Upper lobe of right lung (tissue), 1 donor: Measurements from ENCODE around the gene NFASC. TPM values are rescaled to one million over a fixed set of nuclear protein-coding genes. Genes with fewer than 3 reads are reported as not detected.

Experiments
- ATAC-seq: fragments of 200-7000 bp; cut with Tn5 transposase; one replicate; pipeline ENCODE4 v1.9.1; 2020; ENCODE audit warnings: mild to moderate bottlenecking, moderate library complexity
- DNase-seq: peaks from one replicate; pipeline ENCODE4 v3.0.0-alpha.2; 2020
- H3K27ac ChIP-seq: fragments of 200-600 bp; one replicate; pipeline ENCODE4 v1.8.0; 2022
- H3K27me3 ChIP-seq: fragments of 200-600 bp; one replicate; pipeline ENCODE4 v1.8.0; 2022; ENCODE audit warnings: mild to moderate bottlenecking
- H3K36me3 ChIP-seq: fragments of 200-600 bp; one replicate; pipeline ENCODE4 v1.8.0; 2022
- H3K4me1 ChIP-seq: fragments of 200-600 bp; one replicate; pipeline ENCODE4 v1.8.0; 2022
- H3K4me3 ChIP-seq: fragments of 200-600 bp; one replicate; pipeline ENCODE4 v1.8.0; 2022; ENCODE audit warnings: mild to moderate bottlenecking
- H3K9me3 ChIP-seq: fragments of 200-600 bp; one replicate; pipeline ENCODE4 v1.8.0; 2022
- intact Hi-C: fragments of 100-400 bp; cut with DNase I; formaldehyde crosslinking; loops from one replicate; pipeline ENCODE4 v1.11.0; 2022
- total RNA-seq: library from RNA; stranded (reverse); fragmentation: NEBNext Ultra II Directional; extraction: Animal tissue kit (Norgen Biotek cat#: 25700); gene quantifications from one replicate; pipeline ENCODE4 v1.2.1, GENCODE V29; 2021
- TF ChIP-seq, protein P1 (sequence below): fragments of 200-600 bp; IDR thresholded peaks from one replicate; pipeline ENCODE4 v1.8.0; 2022; ENCODE audit warnings: antibody characterized with exemption
- donor health status: DM: no; HTN: yes; CAD: no; lungs with severe emphysema.

NFASC gene
- total RNA-seq, 1 donor from 2014 or later, result 24.1 TPM

DNA sequence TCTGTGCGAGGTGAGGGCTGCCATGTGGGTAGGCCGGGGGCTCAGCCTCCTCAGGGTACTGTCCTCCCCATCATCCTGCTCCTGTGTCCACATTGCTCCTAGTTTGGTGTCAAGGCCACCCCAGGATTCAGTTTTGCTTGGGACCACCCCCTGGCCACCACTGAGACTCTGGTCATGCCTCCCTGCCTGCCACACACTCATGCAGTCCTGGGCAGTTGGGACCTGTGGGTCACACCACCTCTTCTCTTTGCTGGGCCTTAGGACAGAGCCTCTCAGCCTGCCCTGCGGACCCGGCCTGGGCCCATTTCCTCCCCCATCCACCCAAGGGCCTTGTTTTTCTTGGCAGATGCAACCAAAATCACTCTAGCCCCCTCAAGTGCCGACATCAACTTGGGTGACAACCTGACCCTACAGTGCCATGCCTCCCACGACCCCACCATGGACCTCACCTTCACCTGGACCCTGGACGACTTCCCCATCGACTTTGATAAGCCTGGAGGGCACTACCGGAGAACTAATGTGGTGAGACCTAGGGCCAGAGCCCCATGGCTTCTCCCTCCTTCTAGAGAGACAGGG lies 194.2 kb downstream of the NFASC start:
- ATAC-seq (no peak), DNase-seq (peak; percentile 42)
- Histone ChIP-seq H3K27me3 (no peaks in the 10 kb centered on the region), H3K4me3 (no peak overlapping the region), H3K4me1 (no peaks in the 10 kb centered on the region), H3K9me3 (no peaks in the 10 kb centered on the region), H3K27ac (no peak overlapping the region), H3K36me3 (no peaks in the 10 kb centered on the region)
- intact Hi-C loops, result loop anchor here (10.0 kb wide), 1 partner anchor 90 kb away; no protein-coding TSS in a partner anchor
- TF ChIP-seq, protein P1, sequence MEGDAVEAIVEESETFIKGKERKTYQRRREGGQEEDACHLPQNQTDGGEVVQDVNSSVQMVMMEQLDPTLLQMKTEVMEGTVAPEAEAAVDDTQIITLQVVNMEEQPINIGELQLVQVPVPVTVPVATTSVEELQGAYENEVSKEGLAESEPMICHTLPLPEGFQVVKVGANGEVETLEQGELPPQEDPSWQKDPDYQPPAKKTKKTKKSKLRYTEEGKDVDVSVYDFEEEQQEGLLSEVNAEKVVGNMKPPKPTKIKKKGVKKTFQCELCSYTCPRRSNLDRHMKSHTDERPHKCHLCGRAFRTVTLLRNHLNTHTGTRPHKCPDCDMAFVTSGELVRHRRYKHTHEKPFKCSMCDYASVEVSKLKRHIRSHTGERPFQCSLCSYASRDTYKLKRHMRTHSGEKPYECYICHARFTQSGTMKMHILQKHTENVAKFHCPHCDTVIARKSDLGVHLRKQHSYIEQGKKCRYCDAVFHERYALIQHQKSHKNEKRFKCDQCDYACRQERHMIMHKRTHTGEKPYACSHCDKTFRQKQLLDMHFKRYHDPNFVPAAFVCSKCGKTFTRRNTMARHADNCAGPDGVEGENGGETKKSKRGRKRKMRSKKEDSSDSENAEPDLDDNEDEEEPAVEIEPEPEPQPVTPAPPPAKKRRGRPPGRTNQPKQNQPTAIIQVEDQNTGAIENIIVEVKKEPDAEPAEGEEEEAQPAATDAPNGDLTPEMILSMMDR, result no peak

DNA sequence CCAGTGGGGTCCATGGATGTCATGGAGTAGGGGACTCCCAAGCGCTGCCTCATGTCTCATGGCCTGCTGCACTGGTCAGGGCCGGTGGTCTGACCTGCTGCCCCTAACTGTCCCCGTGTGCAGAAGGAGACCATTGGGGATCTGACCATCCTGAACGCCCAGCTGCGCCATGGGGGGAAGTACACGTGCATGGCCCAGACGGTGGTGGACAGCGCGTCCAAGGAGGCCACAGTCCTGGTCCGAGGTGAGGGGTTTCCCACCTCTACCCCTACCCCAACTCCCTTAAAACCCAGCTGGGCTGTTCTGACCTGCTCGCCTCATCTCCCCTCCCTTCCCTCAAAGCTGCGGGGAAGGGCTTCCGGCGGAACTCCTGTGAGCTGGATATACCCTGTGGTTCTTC lies 195.0 kb downstream of the NFASC start:
- peak; percentile 55 for DNase-seq
- no peaks in the 10 kb centered on the region for H3K27me3 ChIP-seq
- intact Hi-C loops, result loop anchor here (10.0 kb wide), 1 partner anchor 91 kb away; no protein-coding TSS in a partner anchor
- H3K4me1 ChIP-seq, result no peaks in the 10 kb centered on the region
- H3K36me3 ChIP-seq, result no peaks in the 10 kb centered on the region
- TF ChIP-seq, protein P1, result no peak
- no peak for ATAC-seq
- H3K27ac ChIP-seq, result no peak overlapping the region
- H3K4me3 ChIP-seq, result no peak overlapping the region
- no peaks in the 10 kb centered on the region for H3K9me3 ChIP-seq

DNA sequence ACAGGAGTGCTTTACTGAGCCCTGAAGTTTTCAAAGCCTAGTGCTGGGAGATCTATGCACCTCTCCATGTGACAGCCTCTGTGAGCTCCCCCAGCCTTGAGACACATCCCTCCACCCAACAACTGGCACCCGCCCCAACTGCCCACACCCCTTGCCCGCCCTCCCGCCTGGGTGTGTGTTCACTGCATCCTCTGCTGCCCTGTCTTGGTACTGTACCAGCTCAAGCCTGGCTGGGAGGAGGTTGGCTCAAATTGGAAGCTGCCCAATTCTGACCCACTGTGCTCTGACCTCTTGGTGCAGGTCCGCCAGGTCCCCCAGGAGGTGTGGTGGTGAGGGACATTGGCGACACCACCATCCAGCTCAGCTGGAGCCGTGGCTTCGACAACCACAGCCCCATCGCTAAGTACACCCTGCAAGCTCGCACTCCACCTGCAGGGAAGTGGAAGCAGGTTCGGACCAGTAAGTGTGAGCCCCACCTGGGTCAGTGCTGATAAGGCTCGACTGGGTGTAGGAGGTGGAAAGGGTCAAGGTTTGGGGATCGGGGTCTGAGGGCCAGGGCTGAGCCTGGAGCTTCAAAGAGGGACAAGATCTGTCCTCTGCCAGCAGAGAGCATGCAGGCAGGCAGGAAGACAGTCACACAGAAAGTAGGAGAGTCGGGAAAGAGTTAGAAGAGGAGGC lies 195.6 kb downstream of the NFASC start:
- H3K27ac ChIP-seq, result no peak overlapping the region
- H3K4me1 ChIP-seq, result no peaks in the 10 kb centered on the region
- intact Hi-C loops, result loop anchor here (10.0 kb wide), 1 partner anchor 91 kb away; no protein-coding TSS in a partner anchor
- no peaks in the 10 kb centered on the region for H3K9me3 ChIP-seq
- no peaks in the 10 kb centered on the region for H3K27me3 ChIP-seq
- peak; percentile 50 for DNase-seq
- no peak for ATAC-seq
- H3K36me3 ChIP-seq, result no peaks in the 10 kb centered on the region
- H3K4me3 ChIP-seq, result no peak overlapping the region
- TF ChIP-seq, protein P1, result no peak

DNA sequence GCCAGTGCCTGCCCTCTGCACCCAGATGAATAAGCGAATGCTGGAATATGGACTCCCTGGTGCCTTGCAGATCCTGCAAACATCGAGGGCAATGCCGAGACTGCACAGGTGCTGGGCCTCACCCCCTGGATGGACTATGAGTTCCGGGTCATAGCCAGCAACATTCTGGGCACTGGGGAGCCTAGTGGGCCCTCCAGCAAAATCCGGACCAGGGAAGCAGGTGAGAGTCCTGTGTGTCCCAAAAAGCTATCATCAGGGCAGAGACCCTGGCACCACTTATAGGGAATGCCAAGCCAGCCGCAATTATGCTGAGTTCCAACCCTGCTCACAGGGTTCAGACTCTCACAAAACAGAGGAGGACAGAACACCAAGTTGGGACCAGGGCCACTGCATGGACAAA lies 196.4 kb downstream of the NFASC start:
- intact Hi-C loops, result loop anchor here (10.0 kb wide), 1 partner anchor 92 kb away; no protein-coding TSS in a partner anchor
- ATAC-seq, result no peak
- peak; percentile 18 for DNase-seq
- H3K4me3 ChIP-seq, result no peak overlapping the region
- TF ChIP-seq, protein P1, result no peak
- no peaks in the 10 kb centered on the region for H3K27me3 ChIP-seq
- no peaks in the 10 kb centered on the region for H3K4me1 ChIP-seq
- H3K9me3 ChIP-seq, result no peaks in the 10 kb centered on the region
- no peaks in the 10 kb centered on the region for H3K36me3 ChIP-seq
- no peak overlapping the region for H3K27ac ChIP-seq

DNA sequence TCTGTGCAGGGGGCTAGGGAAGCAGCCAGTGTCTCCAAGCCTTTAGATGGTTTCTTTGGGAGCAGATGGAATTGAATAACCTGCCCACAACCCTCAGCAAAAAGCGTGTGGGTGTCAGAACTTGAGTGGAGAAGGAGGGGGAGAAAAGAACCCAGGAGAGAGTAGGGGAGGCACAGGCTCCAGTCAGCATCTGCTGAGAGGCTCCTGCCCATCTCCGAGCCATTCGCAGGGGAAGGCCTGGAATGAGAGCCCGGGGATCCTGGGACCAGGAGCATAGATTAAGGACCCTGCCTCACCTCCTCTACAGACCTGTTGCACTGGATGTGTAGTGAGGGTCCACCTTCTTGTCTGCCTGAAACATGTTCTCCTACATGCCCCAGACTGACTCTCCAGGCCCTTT lies 197.3 kb downstream of the NFASC start:
- Histone ChIP-seq H3K27ac (no peak overlapping the region), H3K9me3 (no peaks in the 10 kb centered on the region), H3K27me3 (no peaks in the 10 kb centered on the region), H3K4me3 (no peak overlapping the region), H3K36me3 (no peaks in the 10 kb centered on the region), H3K4me1 (no peaks in the 10 kb centered on the region)
- ATAC-seq (no peak), DNase-seq (peak; percentile 45)
- intact Hi-C loops, result loop anchor here (10.0 kb wide), 1 partner anchor 93 kb away; no protein-coding TSS in a partner anchor
- TF ChIP-seq, protein P1, result no peak
